H9 (cell line): ENCODE measurements around the gene SOCS7. TPM values are rescaled to one million over a fixed set of nuclear protein-coding genes. Genes with fewer than 3 reads are reported as not detected.

Experiments
- DNase-seq: peaks from one replicate; pipeline ENCODE4 v3.0.0-alpha.2; 2017
- H2AFZ ChIP-seq: one replicate; pipeline ENCODE4 v1.6.1; 2013; ENCODE audit warnings: mild to moderate bottlenecking, low read length, control low read depth, moderate library complexity
- H2AK5ac ChIP-seq: 2 replicates; pipeline ENCODE4 v1.6.1; 2013; ENCODE audit warnings: low read length, control low read depth, mixed read lengths; ENCODE audit not compliant: insufficient read length
- H2BK120ac ChIP-seq: one replicate; pipeline ENCODE4 v1.6.1; 2013; ENCODE audit warnings: low read depth, mild to moderate bottlenecking, low read length, control low read depth, inconsistent platforms; ENCODE audit not compliant: poor library complexity, severe bottlenecking
- H2BK12ac ChIP-seq: 2 replicates; pipeline ENCODE4 v1.6.1; 2013; ENCODE audit warnings: low read length, control low read depth, mixed read lengths, low read depth; ENCODE audit not compliant: insufficient read length
- H2BK15ac ChIP-seq: 2 replicates; pipeline ENCODE4 v1.6.1; 2013; ENCODE audit warnings: low read depth, low read length, control low read depth
- H2BK20ac ChIP-seq: one replicate; pipeline ENCODE4 v1.6.1; 2013; ENCODE audit warnings: low read depth, mild to moderate bottlenecking, low read length, control low read depth, inconsistent platforms; ENCODE audit not compliant: poor library complexity, severe bottlenecking
- H2BK5ac ChIP-seq: 2 replicates; pipeline ENCODE4 v1.6.1; 2013; ENCODE audit warnings: low read length, control low read depth, mixed read lengths; ENCODE audit not compliant: insufficient read length
- H3K14ac ChIP-seq: 2 replicates; pipeline ENCODE4 v1.6.1; 2013; ENCODE audit warnings: low read length, control low read depth; ENCODE audit not compliant: insufficient read depth
- H3K18ac ChIP-seq: 2 replicates; pipeline ENCODE4 v1.6.1; 2013; ENCODE audit warnings: low read depth, mild to moderate bottlenecking, mixed read lengths, low read length, control low read depth; ENCODE audit not compliant: insufficient read length
- H3K23ac ChIP-seq: 2 replicates; pipeline ENCODE4 v1.6.1; 2013; ENCODE audit warnings: low read length, control low read depth, mixed read lengths, low read depth; ENCODE audit not compliant: insufficient read length
- H3K23me2 ChIP-seq: 2 replicates; pipeline ENCODE4 v1.6.1; 2013; ENCODE audit warnings: low read depth, mild to moderate bottlenecking, mixed read lengths, low read length, control low read depth; ENCODE audit not compliant: insufficient read length, poor library complexity, severe bottlenecking
- H3K27ac ChIP-seq: 2 replicates; pipeline ENCODE4 v1.5.1; 2013; ENCODE audit warnings: low read length, control low read depth, mixed read lengths, low read depth; ENCODE audit not compliant: insufficient read length
- H3K27me3 ChIP-seq: 2 replicates; pipeline ENCODE4 v1.6.1; 2013; ENCODE audit warnings: low read length, control low read depth, inconsistent platforms; ENCODE audit not compliant: insufficient read depth
- H3K4ac ChIP-seq: 2 replicates; pipeline ENCODE4 v1.6.1; 2013; ENCODE audit warnings: low read depth, mild to moderate bottlenecking, control low read depth, inconsistent platforms, low read length, moderate library complexity
- H3K4me1 ChIP-seq: 2 replicates; pipeline ENCODE4 v1.6.1; 2013; ENCODE audit warnings: low read length, control low read depth, inconsistent platforms; ENCODE audit not compliant: insufficient read depth
- H3K4me2 ChIP-seq: 2 replicates; pipeline ENCODE4 v1.6.1; 2013; ENCODE audit warnings: low read length, control low read depth, mixed read lengths; ENCODE audit not compliant: insufficient read length, insufficient read depth
- H3K56ac ChIP-seq: 2 replicates; pipeline ENCODE4 v1.6.1; 2013; ENCODE audit warnings: low read depth, mild to moderate bottlenecking, mixed read lengths, low read length, control low read depth; ENCODE audit not compliant: insufficient read length
- H3K79me1 ChIP-seq: 2 replicates; pipeline ENCODE4 v1.6.1; 2013; ENCODE audit warnings: low read depth, mild to moderate bottlenecking, moderate library complexity, low read length, control low read depth, inconsistent platforms; ENCODE audit not compliant: insufficient read depth, poor library complexity, severe bottlenecking
- H3K79me2 ChIP-seq: 2 replicates; pipeline ENCODE4 v1.6.1; 2013; ENCODE audit warnings: low read length, control low read depth, inconsistent platforms; ENCODE audit not compliant: insufficient read depth
- H3K9ac ChIP-seq: 2 replicates; pipeline ENCODE4 v1.6.1; 2013; ENCODE audit warnings: low read length, control low read depth, mixed read lengths; ENCODE audit not compliant: insufficient read length; ENCODE audit errors: extremely low read depth
- H3K9me3 ChIP-seq: one replicate; pipeline ENCODE4 v1.6.1; 2013; ENCODE audit warnings: low read depth, low read length, inconsistent platforms; ENCODE audit not compliant: control insufficient read depth
- H3T11ph ChIP-seq: one replicate; pipeline ENCODE4 v1.6.1; 2013; ENCODE audit warnings: mild to moderate bottlenecking, low read length, control low read depth, inconsistent platforms
- H4K20me1 ChIP-seq: one replicate; pipeline ENCODE4 v1.6.1; 2013; ENCODE audit not compliant: control insufficient read depth, insufficient read length, insufficient read depth
- H4K5ac ChIP-seq: 2 replicates; pipeline ENCODE4 v1.6.1; 2013; ENCODE audit warnings: low read depth, mild to moderate bottlenecking, mixed read lengths, low read length, control low read depth; ENCODE audit not compliant: insufficient read length
- H4K8ac ChIP-seq: replicated peaks from 2 replicates; pipeline ENCODE4 v1.6.1; 2013; ENCODE audit warnings: low read length, control low read depth, mixed read lengths, low read depth; ENCODE audit not compliant: insufficient read length
- H4K91ac ChIP-seq: 2 replicates; pipeline ENCODE4 v1.6.1; 2013; ENCODE audit warnings: low read depth, mild to moderate bottlenecking, moderate library complexity, mixed read lengths, low read length, control low read depth; ENCODE audit not compliant: insufficient read length
- H3K27ac Mint-ChIP-seq, 3 experiments: 2 replicates in 2 of 3; 3 replicates in 1 of 3; pipeline ENCODE4 v1.8.0; 2020 to 2021; ENCODE audit warnings: mixed read lengths in 3 of 3, mild to moderate bottlenecking in 1 of 3, moderate library complexity in 1 of 3
- H3K27me3 Mint-ChIP-seq: 2 replicates; pipeline ENCODE4 v1.8.0; 2021; ENCODE audit warnings: low read depth, mild to moderate bottlenecking, moderate library complexity, mixed read lengths
- H3K36me3 Mint-ChIP-seq, 3 experiments: 2 replicates in 2 of 3; 3 replicates in 1 of 3; pipeline ENCODE4 v1.8.0; 2020 to 2021; ENCODE audit warnings: low read depth in 3 of 3, mixed read lengths in 3 of 3; ENCODE audit not compliant: insufficient read depth in 1 of 3
- H3K4me1 Mint-ChIP-seq, 2 experiments: 2 replicates each; pipeline ENCODE4 v1.8.0; 2020; ENCODE audit warnings: mixed read lengths in 2 of 2
- H3K4me3 Mint-ChIP-seq, 2 experiments: 2 replicates in 1 of 2; 3 replicates in 1 of 2; pipeline ENCODE4 v1.8.0; 2020 to 2021; ENCODE audit warnings: mild to moderate bottlenecking in 2 of 2, mixed read lengths in 2 of 2, moderate library complexity in 1 of 2
- H3K9me3 Mint-ChIP-seq, 2 experiments: 2 replicates in 1 of 2; 3 replicates in 1 of 2; pipeline ENCODE4 v1.8.0; 2020; ENCODE audit warnings: mild to moderate bottlenecking in 2 of 2, mixed read lengths in 2 of 2, moderate library complexity in 1 of 2
- CTCF ChIP-seq: fragments of 200-600 bp; sonication (generic); conservative IDR thresholded peaks from 3 replicates; pipeline ENCODE4 v1.8.0; 2021; ENCODE audit warnings: antibody characterized with exemption, mild to moderate bottlenecking
- WGBS: extraction: QIAGEN DNeasy Blood & Tissue Kit; methylation state at CpG from one replicate; pipeline ENCODE4 v1.1.7; 2013; ENCODE audit warnings: missing lambda C conversion rate, low lambda C conversion rate, mixed read lengths; ENCODE audit not compliant: insufficient read length; ENCODE audit errors: extremely low coverage; 5-methylcytosine and 5-hydroxymethylcytosine counted together
- total RNA-seq: library from RNA; stranded (reverse); gene quantifications from 2 replicates; pipeline ENCODE4 v1.2.1, GENCODE V29; 2021

The SOCS7 gene
- total RNA-seq, 1 experiment from 2014 or later, result 31.0 TPM

- peaks cover 3% of the 10 kb centered on the region for H3K23me2 ChIP-seq
- WGBS, result no CpG with 5 or more reads among the region's 6 CpGs
- Mint-ChIP-seq H3K27ac (peak overlapping the region in 1 of 3 experiments; percentile 67; a peak in 2 of 7 replicates), H3K27me3 (no peaks in the 10 kb centered on the region), H3K36me3 (peaks cover 35 to 65% (median 51%) of the 10 kb centered on the region in 3 experiments), H3K4me3 (no peak overlapping the region), H3K4me1 (peaks cover 24 to 27% of the 10 kb centered on the region in 2 experiments), H3K9me3 (no peaks in the 10 kb centered on the region)
- no peak overlapping the region for H4K91ac ChIP-seq
- H4K8ac ChIP-seq, result no peak overlapping the region
- H3K9ac ChIP-seq, result no peak overlapping the region
- H2BK5ac ChIP-seq, result no peak overlapping the region
- H3K79me2 ChIP-seq, result no peaks in the 10 kb centered on the region
- no peak overlapping the region for H2BK15ac ChIP-seq
- H2BK120ac ChIP-seq, result no peak overlapping the region
- DNase-seq, result no peak
- no peak overlapping the region for H3K56ac ChIP-seq
- H2AFZ ChIP-seq, result no peak overlapping the region
- no peaks in the 10 kb centered on the region for H3K79me1 ChIP-seq
- H3K27me3 ChIP-seq, result no peaks in the 10 kb centered on the region
- H2AK5ac ChIP-seq, result no peak overlapping the region
- H4K20me1 ChIP-seq, result no peaks in the 10 kb centered on the region
- no peak overlapping the region for H3K4me2 ChIP-seq
- no peak overlapping the region for H4K5ac ChIP-seq
- TF ChIP-seq CTCF, result no peak
- peaks cover 10% of the 10 kb centered on the region; the same call in 1 of the 2 replicates for H3K4me1 ChIP-seq
- H3K4ac ChIP-seq, result no peak overlapping the region
- H3T11ph ChIP-seq, result no peak overlapping the region
- H3K18ac ChIP-seq, result no peak overlapping the region
- H3K23ac ChIP-seq, result no peak overlapping the region
- no peak overlapping the region for H2BK12ac ChIP-seq
- H3K9me3 ChIP-seq, result no peaks in the 10 kb centered on the region
- H3K27ac ChIP-seq, result no peak overlapping the region
- no peak overlapping the region for H3K14ac ChIP-seq
- H2BK20ac ChIP-seq, result no peak overlapping the region
These were observed 48.6 kb downstream of the SOCS7 start for GRCh38 chr17:38400286-38400685.
